Fibroblast of mammary gland (primary cell): ENCODE results near the gene PARP9.
"Not testable (repeated sequence)": the region's sequence is repeated elsewhere in the genome, so short reads cannot be mapped to it uniquely, and the experiment has no call there.

Experiments used
- DNase-seq: peaks from one replicate; pipeline ENCODE4 v3.0.0-alpha.2; 2010; ENCODE audit warnings: low read depth
- H3K4me3 ChIP-seq: 2 replicates; pipeline ENCODE4 v1.5.1; 2011; ENCODE audit warnings: low read depth, mild to moderate bottlenecking, low read length, moderate library complexity; ENCODE audit not compliant: control insufficient read depth
- TF ChIP-seq, protein P1 (sequence below): conservative IDR thresholded peaks from 2 replicates; pipeline ENCODE4 v1.5.1; 2011; ENCODE audit warnings: low read depth, low read length, inconsistent platforms; ENCODE audit not compliant: control insufficient read depth, insufficient read depth

PARP9 gene

DNA sequence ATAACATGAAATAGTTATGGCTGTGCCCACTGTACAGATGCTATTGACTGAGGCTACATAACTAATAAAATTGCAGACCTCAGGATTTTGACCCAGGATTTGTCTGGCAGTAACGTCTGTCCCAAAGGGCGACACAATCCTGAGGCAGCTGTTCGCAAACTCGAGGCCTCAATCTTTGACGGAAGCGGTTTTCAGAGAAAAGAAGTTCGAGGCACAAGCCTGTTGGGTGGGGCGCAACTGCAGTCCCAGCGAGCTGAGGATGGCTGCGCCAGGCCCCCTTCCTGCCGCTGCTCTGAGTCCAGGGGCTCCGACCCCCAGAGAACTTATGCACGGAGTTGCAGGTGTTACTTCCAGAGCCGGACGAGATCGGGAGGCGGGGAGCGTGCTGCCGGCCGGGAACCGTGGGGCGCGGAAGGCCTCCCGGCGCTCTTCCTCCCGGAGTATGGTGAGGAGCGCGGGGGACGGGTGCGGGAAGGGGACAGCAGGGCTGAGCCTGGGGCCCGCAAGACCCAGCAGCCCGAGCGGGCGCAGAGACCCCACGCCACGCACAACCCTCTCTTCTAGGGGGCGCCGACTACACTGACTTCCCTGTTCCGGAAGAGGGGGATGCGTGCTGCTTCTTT, 13.4 kb upstream of the PARP9 start, which contains the start of gene PARP15:
Gene PARP15 (plus strand): TSS at position 242 of the 623 bp plus-strand sequence. CDS start 18 bp downstream, at position 260.
- H3K4me3 ChIP-seq: peak within 1 kb of the TSS; percentile 50
- TF ChIP-seq, protein P1, sequence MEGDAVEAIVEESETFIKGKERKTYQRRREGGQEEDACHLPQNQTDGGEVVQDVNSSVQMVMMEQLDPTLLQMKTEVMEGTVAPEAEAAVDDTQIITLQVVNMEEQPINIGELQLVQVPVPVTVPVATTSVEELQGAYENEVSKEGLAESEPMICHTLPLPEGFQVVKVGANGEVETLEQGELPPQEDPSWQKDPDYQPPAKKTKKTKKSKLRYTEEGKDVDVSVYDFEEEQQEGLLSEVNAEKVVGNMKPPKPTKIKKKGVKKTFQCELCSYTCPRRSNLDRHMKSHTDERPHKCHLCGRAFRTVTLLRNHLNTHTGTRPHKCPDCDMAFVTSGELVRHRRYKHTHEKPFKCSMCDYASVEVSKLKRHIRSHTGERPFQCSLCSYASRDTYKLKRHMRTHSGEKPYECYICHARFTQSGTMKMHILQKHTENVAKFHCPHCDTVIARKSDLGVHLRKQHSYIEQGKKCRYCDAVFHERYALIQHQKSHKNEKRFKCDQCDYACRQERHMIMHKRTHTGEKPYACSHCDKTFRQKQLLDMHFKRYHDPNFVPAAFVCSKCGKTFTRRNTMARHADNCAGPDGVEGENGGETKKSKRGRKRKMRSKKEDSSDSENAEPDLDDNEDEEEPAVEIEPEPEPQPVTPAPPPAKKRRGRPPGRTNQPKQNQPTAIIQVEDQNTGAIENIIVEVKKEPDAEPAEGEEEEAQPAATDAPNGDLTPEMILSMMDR: no peak
- DNase-seq: no peak

DNA sequence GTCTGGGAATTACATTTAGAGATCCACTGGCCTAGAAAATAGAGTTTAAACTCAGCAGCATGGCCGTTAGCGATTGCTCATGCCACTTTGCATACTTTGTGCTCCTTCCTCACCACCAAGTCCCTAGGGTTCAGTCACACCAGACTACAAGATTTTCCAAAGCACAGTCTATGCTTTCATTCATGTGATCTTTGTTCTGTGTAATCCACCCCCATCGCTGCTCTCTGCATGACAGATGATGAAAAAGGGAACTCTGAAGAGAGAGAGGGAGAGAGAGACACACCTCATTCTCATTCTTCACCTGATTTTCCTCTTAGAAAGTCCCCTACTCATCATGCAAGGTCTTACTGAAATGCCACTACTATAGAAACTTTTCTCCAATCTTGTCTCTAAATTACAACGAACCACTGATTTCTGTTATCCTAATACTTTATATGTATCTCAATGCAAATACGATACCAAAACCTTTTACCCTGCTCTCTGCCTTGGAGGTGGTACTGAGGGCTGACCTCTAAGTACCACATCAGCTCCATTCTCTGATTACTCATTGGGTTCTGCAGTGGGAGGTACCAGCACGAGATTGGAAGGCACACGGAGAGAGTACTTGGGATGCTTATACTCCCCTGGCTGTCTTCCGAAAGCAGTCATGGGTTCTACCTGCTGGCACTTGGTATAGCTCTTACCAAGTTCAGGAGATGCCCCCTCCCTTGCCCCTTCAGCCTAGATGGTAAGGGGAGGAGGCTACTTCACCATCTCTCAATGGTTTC, 12.3 kb upstream of the PARP9 start:
- no peak overlapping the region for H3K4me3 ChIP-seq
- TF ChIP-seq, protein P1: no peak
- peak; percentile 18 for DNase-seq

DNA sequence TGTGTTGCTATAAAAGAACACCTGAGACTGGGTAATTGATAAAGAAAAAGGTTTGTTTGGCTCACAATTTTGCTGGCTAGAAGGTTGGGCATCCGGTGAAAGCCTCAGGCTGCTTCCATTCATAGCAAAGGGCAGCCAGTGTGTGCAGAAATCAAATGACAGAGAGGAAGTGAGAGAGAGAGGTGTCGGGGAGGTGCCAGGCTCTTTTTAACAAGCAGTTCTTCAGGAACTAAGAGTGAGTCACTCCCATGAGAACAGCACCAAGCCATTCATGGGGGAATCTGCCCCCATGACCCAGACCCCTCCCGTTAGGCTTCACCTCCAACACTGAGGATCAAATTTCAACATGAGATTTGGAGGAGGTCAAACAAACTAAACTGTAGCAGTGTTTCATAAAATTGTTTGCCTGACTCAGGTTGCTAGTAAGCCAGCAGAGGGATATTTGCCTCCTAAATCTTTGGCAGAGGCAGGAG, 8.9 kb upstream of the PARP9 start:
- no peak overlapping the region for H3K4me3 ChIP-seq
- TF ChIP-seq, protein P1: no peak
- peak; percentile 65 for DNase-seq

DNA sequence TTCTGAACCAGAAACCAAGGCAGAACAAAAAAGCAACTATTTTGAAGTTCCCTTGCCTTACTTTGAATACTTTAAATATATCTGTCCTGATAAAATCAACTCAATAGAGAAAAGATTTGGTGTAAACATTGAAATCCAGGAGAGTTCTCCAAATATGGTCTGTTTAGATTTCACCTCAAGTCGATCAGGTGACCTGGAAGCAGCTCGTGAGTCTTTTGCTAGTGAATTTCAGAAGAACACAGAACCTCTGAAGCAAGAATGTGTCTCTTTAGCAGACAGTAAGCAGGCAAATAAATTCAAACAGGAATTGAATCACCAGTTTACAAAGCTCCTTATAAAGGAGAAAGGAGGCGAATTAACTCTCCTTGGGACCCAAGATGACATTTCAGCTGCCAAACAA, 4.7 kb upstream of the PARP9 start:
- no peak for DNase-seq
- TF ChIP-seq, protein P1: no peak
- H3K4me3 ChIP-seq: no peak overlapping the region

DNA sequence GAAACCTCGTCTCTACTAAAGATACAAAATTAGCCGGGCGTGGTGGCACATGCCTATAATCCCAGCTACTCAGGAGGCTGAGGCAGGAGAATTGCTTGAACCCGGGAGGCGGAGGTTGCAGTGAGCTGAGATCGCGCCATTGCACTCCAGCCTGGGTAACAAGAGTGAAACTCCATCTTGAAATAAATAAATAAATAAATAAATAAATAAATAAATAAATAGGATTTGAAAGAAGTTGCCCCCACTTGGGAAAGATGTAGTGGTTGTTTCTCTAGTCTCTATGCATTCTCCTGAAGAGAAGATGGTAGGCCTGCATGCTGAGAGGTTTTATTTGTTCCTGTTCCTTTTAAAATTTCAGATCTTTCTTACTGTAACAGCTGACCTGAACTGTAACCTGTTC, 4.0 kb upstream of the PARP9 start:
- DNase-seq: not testable (repeated sequence)

DNA sequence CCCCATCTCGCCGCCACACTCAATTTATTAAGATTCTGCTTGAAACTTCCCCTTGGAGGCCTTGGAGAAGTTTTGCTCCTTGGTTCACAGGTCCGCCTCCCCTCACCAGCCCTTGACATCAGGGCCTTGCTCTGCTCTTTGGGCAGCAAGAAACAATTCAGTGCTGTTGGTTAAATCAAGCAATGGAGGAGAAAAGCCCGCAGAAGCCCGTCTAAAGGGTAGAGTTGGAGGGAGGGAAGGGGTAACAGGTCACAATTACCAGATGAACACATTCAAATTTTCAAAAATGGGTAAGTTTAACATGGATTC, 429 bp downstream of the PARP9 start:
- peak; percentile 11 for DNase-seq
- H3K4me3 ChIP-seq: peak overlapping the region; percentile 83

More for the DNA sequence above, 4.0 kb upstream of the PARP9 start:
- H3K4me3 ChIP-seq: not testable (repeated sequence)

More for the DNA sequence above, 429 bp downstream of the PARP9 start:
- TF ChIP-seq, protein P1: no peak
